MM.1S (cell line): Measurements from ENCODE around the gene PFDN4.

ENCODE experiments used
- DNase-seq: peaks from one replicate; pipeline ENCODE4 v3.0.0-alpha.2; 2015
- H2AFZ ChIP-seq: fragments of 300-600 bp; sonication (generic); 2 replicates; pipeline ENCODE4 v1.6.0; 2016; ENCODE audit warnings: antibody characterized with exemption, low read length
- H3F3A ChIP-seq: fragments of 300-600 bp; sonication (generic); 2 replicates; pipeline ENCODE4 v1.6.1; 2016; ENCODE audit warnings: mild to moderate bottlenecking, antibody characterized with exemption, low read length, moderate library complexity, mixed read lengths; ENCODE audit not compliant: insufficient read depth
- H3K27ac ChIP-seq: fragments of 300-600 bp; sonication (generic); 2 replicates; pipeline ENCODE4 v1.5.1; 2016; ENCODE audit warnings: mild to moderate bottlenecking, low read length
- H3K27me3 ChIP-seq: fragments of 300-600 bp; sonication (generic); replicated peaks from 2 replicates; pipeline ENCODE4 v1.6.0; 2016; ENCODE audit warnings: low read length; ENCODE audit not compliant: insufficient read depth
- H3K36me3 ChIP-seq: fragments of 300-600 bp; sonication (generic); replicated peaks from 2 replicates; pipeline ENCODE4 v1.6.1; 2016; ENCODE audit warnings: mild to moderate bottlenecking, low read length, mixed read lengths; ENCODE audit not compliant: insufficient read depth
- H3K4me1 ChIP-seq: fragments of 300-600 bp; sonication (generic); 2 replicates; pipeline ENCODE4 v1.6.1; 2016; ENCODE audit warnings: low read length, mixed read lengths
- H3K4me2 ChIP-seq: fragments of 300-600 bp; sonication (generic); 2 replicates; pipeline ENCODE4 v1.6.0; 2016; ENCODE audit warnings: low read depth, low read length
- H3K4me3 ChIP-seq: fragments of 300-600 bp; sonication (generic); 2 replicates; pipeline ENCODE4 v1.5.1; 2016; ENCODE audit warnings: low read length, mixed read lengths
- H3K79me2 ChIP-seq: fragments of 300-600 bp; sonication (generic); 2 replicates; pipeline ENCODE4 v1.6.1; 2016; ENCODE audit warnings: mixed run types, low read length, mixed read lengths
- H3K9ac ChIP-seq: fragments of 300-600 bp; sonication (generic); 2 replicates; pipeline ENCODE4 v1.6.1; 2016; ENCODE audit warnings: low read length, mixed read lengths
- H3K9me2 ChIP-seq: fragments of 300-600 bp; sonication (generic); replicated peaks from 2 replicates; pipeline ENCODE4 v1.6.1; 2016; ENCODE audit warnings: mild to moderate bottlenecking, low read length, mixed read lengths; ENCODE audit not compliant: insufficient read depth
- H3K9me3 ChIP-seq: fragments of 300-600 bp; sonication (generic); replicated peaks from 2 replicates; pipeline ENCODE4 v1.6.1; 2016; ENCODE audit warnings: mild to moderate bottlenecking, low read length, mixed read lengths; ENCODE audit not compliant: insufficient read depth
- H4K20me1 ChIP-seq: fragments of 300-600 bp; sonication (generic); 2 replicates; pipeline ENCODE4 v1.6.1; 2016; ENCODE audit warnings: mild to moderate bottlenecking, low read length, moderate library complexity, mixed read lengths; ENCODE audit not compliant: insufficient read depth
- CTCF ChIP-seq: fragments of 300-600 bp; sonication (generic); IDR thresholded peaks from 2 replicates; pipeline ENCODE4 v1.5.1; 2016; ENCODE audit warnings: antibody characterized with exemption, low read length, mixed read lengths
- EZH2 ChIP-seq: fragments of 300-600 bp; sonication (generic); optimal IDR thresholded peaks from 2 replicates; pipeline ENCODE3; 2017; ENCODE audit warnings: low read depth, mild to moderate bottlenecking, antibody characterized with exemption, low read length, mixed read lengths
- EZH2phosphoT487 ChIP-seq: fragments of 300-600 bp; sonication (generic); IDR thresholded peaks from 2 replicates; pipeline ENCODE4 v1.6.1; 2018; ENCODE audit warnings: antibody characterized with exemption, low read length

The PFDN4 gene

DNA sequence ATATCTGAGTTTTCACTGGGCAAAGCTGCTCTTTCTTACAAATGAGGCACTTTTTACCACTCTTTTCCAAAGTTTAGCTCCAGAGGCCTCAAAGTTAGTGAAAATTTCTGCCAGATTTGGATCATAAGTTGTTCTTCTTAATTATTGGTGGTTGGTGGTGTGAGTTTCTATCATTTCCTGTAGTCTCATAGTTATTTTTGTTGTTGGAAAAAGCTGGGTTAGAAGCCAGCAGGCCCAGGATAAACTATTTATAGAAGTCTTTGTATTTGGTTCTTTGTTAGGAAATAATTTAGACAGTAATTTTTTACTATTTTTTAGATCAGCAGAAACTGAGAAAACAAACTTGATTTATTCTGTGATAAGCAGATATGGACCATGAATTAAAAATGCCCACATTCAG, 10.6 kb downstream of the PFDN4 start:
- TF ChIP-seq CTCF (no peak), EZH2phosphoT487 (no peak), EZH2 (no peak)
- no peaks in the 10 kb centered on the region for H3K27me3 ChIP-seq
- DNase-seq, result no peak
- H3K4me3 ChIP-seq, result no peak overlapping the region
- H3K36me3 ChIP-seq, result peaks cover 3% of the 10 kb centered on the region; the same call in 1 of the 2 replicates
- H3K9me3 ChIP-seq, result no peaks in the 10 kb centered on the region
- no peaks in the 10 kb centered on the region for H3K9me2 ChIP-seq
- H3K9ac ChIP-seq, result no peak overlapping the region
- peaks cover 21% of the 10 kb centered on the region for H3K4me1 ChIP-seq
- no peak overlapping the region for H2AFZ ChIP-seq
- H3K4me2 ChIP-seq, result no peak overlapping the region
- H3K27ac ChIP-seq, result no peak overlapping the region
- H3F3A ChIP-seq, result 0 out of 2 replicates have a peak, but pooled peaks cover 3% of the 10 kb centered on the region
- no peaks in the 10 kb centered on the region for H4K20me1 ChIP-seq
- peaks cover 22% of the 10 kb centered on the region for H3K79me2 ChIP-seq

GRCh38 chr20:54219751-54220426, 12.0 kb downstream of the PFDN4 start:
- peaks cover 9% of the 10 kb centered on the region for H3K79me2 ChIP-seq
- no peak overlapping the region for H3K4me3 ChIP-seq
- H3K9me3 ChIP-seq, result no peaks in the 10 kb centered on the region
- TF ChIP-seq EZH2phosphoT487, result no peak
- no peak for TF ChIP-seq EZH2
- TF ChIP-seq CTCF, result peak; percentile 51
- no peak overlapping the region for H3K9ac ChIP-seq
- H3K9me2 ChIP-seq, result no peaks in the 10 kb centered on the region
- no peaks in the 10 kb centered on the region for H4K20me1 ChIP-seq
- peak; percentile 16 for DNase-seq
- 0 out of 2 replicates have a peak, but pooled peaks cover 3% of the 10 kb centered on the region for H3F3A ChIP-seq
- no peak overlapping the region for H3K4me2 ChIP-seq
- no peaks in the 10 kb centered on the region for H3K27me3 ChIP-seq
- H3K36me3 ChIP-seq, result no peaks in the 10 kb centered on the region
- no peak overlapping the region for H3K27ac ChIP-seq
- peaks cover 21% of the 10 kb centered on the region for H3K4me1 ChIP-seq
- H2AFZ ChIP-seq, result no peak overlapping the region

DNA sequence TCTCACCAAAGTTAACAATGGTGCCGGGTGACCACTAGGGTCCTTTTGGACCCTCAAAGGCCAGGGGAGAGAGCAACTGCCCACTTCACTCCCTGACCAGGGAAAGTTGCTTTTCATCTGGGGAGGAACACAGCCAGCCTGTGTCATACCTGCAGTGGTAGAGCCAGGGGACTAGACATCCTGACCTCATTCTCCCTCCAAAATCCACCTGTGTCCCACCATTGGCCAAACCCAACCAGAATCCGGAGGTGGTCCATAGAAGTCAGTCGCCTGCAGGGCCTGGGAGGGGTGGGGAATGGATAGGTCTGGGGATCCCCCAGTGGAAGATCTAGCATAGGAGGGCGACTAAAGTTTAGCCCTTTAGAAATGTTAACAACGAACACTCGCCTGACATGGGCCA, 12.8 kb downstream of the PFDN4 start:
- Histone ChIP-seq H3K27ac (peak overlapping the region; percentile 49; the same call in 1 of the 2 replicates), H3K9me3 (no peaks in the 10 kb centered on the region), H3K27me3 (no peaks in the 10 kb centered on the region), H3K36me3 (no peaks in the 10 kb centered on the region), H3K9ac (no peak overlapping the region), H3F3A (0 out of 2 replicates have a peak, but pooled peaks cover 3% of the 10 kb centered on the region), H2AFZ (no peak overlapping the region), H3K4me3 (no peak overlapping the region), H3K4me2 (0 out of 2 replicates have a peak overlapping the region, but pooled peaks have one; percentile 12), H3K9me2 (no peaks in the 10 kb centered on the region), H3K4me1 (peaks cover 21% of the 10 kb centered on the region), H4K20me1 (no peaks in the 10 kb centered on the region), H3K79me2 (peaks cover 2% of the 10 kb centered on the region; the same call in 1 of the 2 replicates)
- TF ChIP-seq EZH2phosphoT487 (no peak), EZH2 (no peak), CTCF (no peak)
- no peak for DNase-seq
